ENCODE measurements around the gene MTUS2.

- TF ChIP-seq, protein P1, sequence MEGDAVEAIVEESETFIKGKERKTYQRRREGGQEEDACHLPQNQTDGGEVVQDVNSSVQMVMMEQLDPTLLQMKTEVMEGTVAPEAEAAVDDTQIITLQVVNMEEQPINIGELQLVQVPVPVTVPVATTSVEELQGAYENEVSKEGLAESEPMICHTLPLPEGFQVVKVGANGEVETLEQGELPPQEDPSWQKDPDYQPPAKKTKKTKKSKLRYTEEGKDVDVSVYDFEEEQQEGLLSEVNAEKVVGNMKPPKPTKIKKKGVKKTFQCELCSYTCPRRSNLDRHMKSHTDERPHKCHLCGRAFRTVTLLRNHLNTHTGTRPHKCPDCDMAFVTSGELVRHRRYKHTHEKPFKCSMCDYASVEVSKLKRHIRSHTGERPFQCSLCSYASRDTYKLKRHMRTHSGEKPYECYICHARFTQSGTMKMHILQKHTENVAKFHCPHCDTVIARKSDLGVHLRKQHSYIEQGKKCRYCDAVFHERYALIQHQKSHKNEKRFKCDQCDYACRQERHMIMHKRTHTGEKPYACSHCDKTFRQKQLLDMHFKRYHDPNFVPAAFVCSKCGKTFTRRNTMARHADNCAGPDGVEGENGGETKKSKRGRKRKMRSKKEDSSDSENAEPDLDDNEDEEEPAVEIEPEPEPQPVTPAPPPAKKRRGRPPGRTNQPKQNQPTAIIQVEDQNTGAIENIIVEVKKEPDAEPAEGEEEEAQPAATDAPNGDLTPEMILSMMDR (IDR thresholded peaks at IDR 0.05) = no peak
- no peak for TF ChIP-seq POLR2A (IDR thresholded peaks at IDR 0.05)
Observed at GRCh38 chr13:28864544-28864943, 44.4 kb downstream of the MTUS2 start.
